ENCODE data around the gene ENTPD1. TPM values are rescaled to one million over a fixed set of nuclear protein-coding genes. Genes with fewer than 3 reads are reported as not detected.

The ENTPD1 gene
- total and polyA plus RNA-seq, 10 of the 15 experiments (the other 5 are each of a cell fraction or from before 2014, with no cell fraction given) = 110 to 413 (median 161) TPM

DNA sequence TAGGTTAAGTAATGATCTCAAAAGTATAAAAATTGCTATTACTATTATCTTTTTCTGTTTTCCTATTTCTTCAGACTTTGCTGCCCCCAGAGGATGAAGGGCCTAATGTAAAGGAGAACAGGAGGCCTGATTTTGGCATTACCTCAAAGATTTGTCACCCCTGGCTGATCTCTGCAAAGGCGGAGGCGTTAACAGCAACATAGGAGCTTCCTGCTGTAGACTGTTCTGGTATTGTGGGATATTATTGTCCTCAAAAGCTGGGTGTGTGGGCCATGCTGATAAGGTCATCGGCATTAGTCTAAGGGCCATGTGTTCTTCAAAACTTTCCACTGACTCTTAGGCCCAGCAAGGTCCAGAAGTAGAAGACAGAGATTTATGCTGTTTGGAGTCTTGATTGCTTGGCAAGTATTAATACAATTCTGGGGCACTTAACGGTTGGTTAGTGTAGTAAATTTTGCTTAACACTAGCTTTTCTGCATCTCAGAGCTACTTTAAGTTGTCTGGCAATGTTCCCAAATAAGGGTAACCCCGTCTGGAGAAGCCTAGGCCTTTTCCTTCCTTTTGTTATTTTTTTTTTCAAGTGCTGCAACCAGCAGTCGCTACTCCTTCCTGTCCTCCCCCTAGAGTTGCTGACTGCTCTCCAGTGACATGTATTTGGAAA is 14.0 kb upstream of the ENTPD1 start (continued):
- TF ChIP-seq POLR2AphosphoS5 (IDR thresholded peaks at IDR 0.05; ENCODE audit: low read length) = peak; percentile 46; the same call in 1 of the 2 replicates
- no peak; the same call in 1 of the 2 replicates for TF ChIP-seq IKZF1 (conservative IDR thresholded peaks at IDR 0.05)
- TF ChIP-seq TBL1XR1 (IDR thresholded peaks at IDR 0.05; ENCODE audit: low read depth, low read length) = peak; percentile 46; the same call in 1 of the 2 replicates
- no peak for TF ChIP-seq FOXK2 (IDR thresholded peaks at IDR 0.05)
- no peak for TF ChIP-seq RB1 (IDR thresholded peaks at IDR 0.05; ENCODE audit: borderline replicate concordance)
- no peak for TF ChIP-seq RBBP5 (conservative IDR thresholded peaks at IDR 0.05)
- TF ChIP-seq SMAD5 (IDR thresholded peaks at IDR 0.05; ENCODE audit: low read depth) = 0 out of 2 replicates have a peak, but pooled peaks have one; percentile 11
- no peak for TF ChIP-seq CHD1 (IDR thresholded peaks at IDR 0.05; ENCODE audit: low read depth, low read length)
- TF ChIP-seq, protein P1, sequence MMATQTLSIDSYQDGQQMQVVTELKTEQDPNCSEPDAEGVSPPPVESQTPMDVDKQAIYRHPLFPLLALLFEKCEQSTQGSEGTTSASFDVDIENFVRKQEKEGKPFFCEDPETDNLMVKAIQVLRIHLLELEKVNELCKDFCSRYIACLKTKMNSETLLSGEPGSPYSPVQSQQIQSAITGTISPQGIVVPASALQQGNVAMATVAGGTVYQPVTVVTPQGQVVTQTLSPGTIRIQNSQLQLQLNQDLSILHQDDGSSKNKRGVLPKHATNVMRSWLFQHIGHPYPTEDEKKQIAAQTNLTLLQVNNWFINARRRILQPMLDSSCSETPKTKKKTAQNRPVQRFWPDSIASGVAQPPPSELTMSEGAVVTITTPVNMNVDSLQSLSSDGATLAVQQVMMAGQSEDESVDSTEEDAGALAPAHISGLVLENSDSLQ (IDR thresholded peaks at IDR 0.05) = no peak

GRCh38 chr10:95742485-95742884 is 13.5 kb upstream of the ENTPD1 start:
- DNase-seq (ENCODE audit: low read depth, low spot score) (no peak), FAIRE-seq (peak; percentile 70), ATAC-seq (no peak)
- WGBS (ENCODE audit: insufficient coverage, insufficient replicate concordance, low lambda C conversion rate, missing lambda C conversion rate) = 17% methylated on average over 3 of the region's 3 CpGs
- ChIA-PET CTCF (interaction anchor here (0.9 to 3.8 kb wide), 3 partner anchors 14 to 99 kb away, joined by 3 to 21 read pairs (median 4); partner anchors contain the start of genes ENTPD1 and TCTN3), POLR2A (no interaction called here), RAD21 (ENCODE audit: unreplicated experiment) (interaction anchor here (1.2 to 1.3 kb wide), 2 partner anchors 12 to 17 kb away, joined by 4 to 5 read pairs; no protein-coding TSS in a partner anchor), SMC1A (ENCODE audit: uncharacterized antibody, unreplicated experiment) (interaction anchor here (1.0 to 2.4 kb wide), 7 partner anchors 12 to 105 kb away, joined by 3 to 9 read pairs (median 4); partner anchors contain the start of genes ENTPD1 and TCTN3)
- Histone ChIP-seq H4K20me1 (ENCODE audit: control insufficient read depth, insufficient read depth) (no peaks in the 10 kb centered on the region), H3K79me2 (ENCODE audit: control insufficient read depth, insufficient read depth, low read length) (peaks cover 11% of the 10 kb centered on the region), H3K9me3 (replicated peaks; ENCODE audit: control insufficient read depth, insufficient read depth, low read length) (peaks cover 7% of the 10 kb centered on the region; the same call in 2 of the 3 replicates), H3K4me3 (peak overlapping the region; percentile 44; the same call in 1 of the 2 replicates), H3K27me3 (replicated peaks in 1 of 2; ENCODE audit: control insufficient read depth in 2 of 2, insufficient read depth in 2 of 2, low read length in 1 of 2) (no peaks in the 10 kb centered on the region), H3K4me2 (ENCODE audit: control insufficient read depth, insufficient read depth) (peak overlapping the region; percentile 91), H3K4me1 (ENCODE audit: control insufficient read depth, insufficient read depth, low read length) (peaks cover 9% of the 10 kb centered on the region), H2AFZ (ENCODE audit: control insufficient read depth, low read depth, low read length) (peak overlapping the region; percentile 91), H3K36me3 (ENCODE audit: control insufficient read depth in 2 of 2, insufficient read depth in 2 of 2, low read length in 1 of 2) (no peaks in the 10 kb centered on the region), H3K27ac (ENCODE audit: control insufficient read depth, insufficient read depth) (peak overlapping the region; percentile 85), H3K9ac (ENCODE audit: control insufficient read depth, insufficient read depth, low read length) (peak overlapping the region; percentile 77)
- in situ Hi-C loops (cut with MboI) = no loop called here
- BruUV-seq (replicated peaks) = no TSS peak
- intact Hi-C loops (cut with micrococcal nuclease; ENCODE audit: unreplicated experiment) = no loop called here
- no peak for TF ChIP-seq MTA2 (IDR thresholded peaks at IDR 0.05; ENCODE audit: low read depth)
- no peak for TF ChIP-seq CREB1 (IDR thresholded peaks at IDR 0.05; ENCODE audit: low read depth)
- TF ChIP-seq ETV6 (conservative IDR thresholded peaks at IDR 0.05 in 1 of 2, IDR thresholded peaks at IDR 0.05 in 1 of 2; ENCODE audit: borderline replicate concordance in 1 of 2, low read depth in 1 of 2) = no peak
- TF ChIP-seq SMARCA5 (IDR thresholded peaks at IDR 0.05) = no peak
- TF ChIP-seq CHD4 (IDR thresholded peaks at IDR 0.05) = no peak
- TF ChIP-seq TAF1 (IDR thresholded peaks at IDR 0.05; ENCODE audit: borderline replicate concordance, low read depth, low read length) = no peak
- no peak for TF ChIP-seq ZNF622 (IDR thresholded peaks at IDR 0.05)
- no peak for TF ChIP-seq HCFC1 (IDR thresholded peaks at IDR 0.05; ENCODE audit: low read length)
